GM10266 (cell line): ENCODE data around the gene VDR.

Source experiments
- DNase-seq: peaks from one replicate; pipeline ENCODE4 v3.0.0; 2012; ENCODE audit errors: extremely low spot score
- CTCF ChIP-seq: IDR thresholded peaks from 2 replicates; pipeline ENCODE4 v1.5.1; 2012; ENCODE audit warnings: mild to moderate bottlenecking, low read depth; ENCODE audit not compliant: control insufficient read depth, insufficient read depth; ENCODE audit errors: missing control alignments

The VDR gene

DNA sequence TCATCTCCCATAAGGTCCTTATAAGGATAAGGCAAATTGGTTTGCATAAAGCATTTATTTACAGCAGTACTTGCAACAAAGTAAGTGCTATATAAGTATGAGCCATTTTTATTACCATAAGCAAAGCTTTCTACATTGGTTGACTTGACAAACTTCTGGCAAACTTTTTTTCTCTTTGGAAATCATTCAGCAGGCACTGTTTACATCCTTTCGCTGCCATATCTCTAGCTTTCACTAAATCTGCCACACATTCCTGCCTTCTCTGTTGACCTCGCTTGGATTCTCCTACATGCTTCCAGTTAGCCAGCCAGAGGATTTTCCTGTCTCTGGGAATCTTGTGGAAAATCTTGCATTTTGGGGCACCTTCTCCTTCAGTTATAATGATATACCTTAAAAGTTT, 63.3 kb downstream of the VDR start:
- no peak for TF ChIP-seq CTCF
- no peak for DNase-seq

DNA sequence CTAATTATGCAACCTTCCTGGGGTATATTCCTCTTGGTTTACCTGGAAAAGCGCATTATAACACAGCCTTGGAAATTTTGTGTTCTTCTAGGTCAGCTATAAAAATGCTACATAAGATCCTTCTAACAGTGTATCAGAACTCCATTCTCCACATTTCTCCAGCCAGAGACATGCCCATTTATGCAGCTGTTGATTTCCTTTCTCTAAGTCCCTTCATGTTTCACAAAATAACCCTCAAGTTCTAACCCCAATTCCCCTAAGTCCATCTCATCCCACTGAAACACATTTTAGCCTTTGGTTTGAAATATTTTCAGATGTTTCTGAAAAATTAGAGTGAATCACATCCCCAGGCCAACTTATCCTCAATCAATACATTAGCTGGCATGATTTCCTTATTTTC, 64.2 kb downstream of the VDR start:
- TF ChIP-seq CTCF = no peak
- no peak for DNase-seq

DNA sequence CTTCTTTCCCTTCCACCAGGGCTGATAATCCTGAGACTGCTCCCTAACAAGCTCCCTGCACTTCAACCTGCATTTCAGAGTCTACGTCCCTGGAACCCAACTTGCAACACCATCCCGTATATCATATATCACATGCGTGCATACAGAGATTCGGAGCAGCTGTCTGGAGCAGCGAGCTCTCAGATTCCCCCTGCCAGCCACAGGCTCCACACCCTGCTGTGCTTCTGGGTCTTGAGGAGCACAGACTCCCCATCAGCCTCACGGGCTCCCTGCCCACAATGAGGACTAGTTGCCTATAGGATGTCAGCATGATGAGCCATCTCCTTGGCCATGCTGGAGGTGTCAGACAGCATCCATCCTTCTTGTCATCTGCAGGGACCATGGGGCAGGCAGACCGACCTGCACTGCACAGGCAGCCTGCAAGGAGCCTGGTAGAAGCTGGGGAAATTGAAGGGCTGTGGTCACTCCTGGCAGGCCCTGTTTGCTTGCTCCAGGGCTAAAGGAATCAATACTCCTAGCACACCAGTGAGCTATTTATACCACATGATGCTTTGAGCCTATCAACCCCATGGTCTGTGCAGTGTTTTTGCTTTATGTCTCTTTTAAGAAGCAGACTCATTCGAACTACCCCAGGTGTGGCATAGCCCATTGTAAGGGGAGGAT, 65.4 kb downstream of the VDR start:
- no peak for TF ChIP-seq CTCF
- no peak for DNase-seq

- DNase-seq = peak; percentile 54
- TF ChIP-seq CTCF = peak; percentile 57
Observed at GRCh38 chr12:47838286-47838931, 66.4 kb downstream of the VDR start.

- TF ChIP-seq CTCF = peak; percentile 90
- peak; percentile 75 for DNase-seq
Observed at GRCh38 chr12:47837190-47838171, 67.3 kb downstream of the VDR start.

DNA sequence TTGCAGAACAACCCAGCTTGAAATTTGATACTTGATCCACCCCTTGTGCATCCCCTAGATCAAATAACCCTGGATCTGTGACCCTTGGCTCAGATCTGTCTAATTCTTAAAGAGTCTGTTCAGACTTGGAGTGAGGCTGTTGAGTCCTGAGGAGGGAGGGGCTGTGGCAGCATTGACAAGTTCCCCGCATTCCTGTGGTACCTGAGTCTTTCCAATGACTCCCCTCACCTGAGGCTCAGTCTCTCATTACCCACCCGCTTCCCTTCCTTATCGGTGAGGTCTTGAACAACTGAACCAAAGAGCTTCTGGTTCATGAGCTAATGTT, 69.0 kb downstream of the VDR start:
- TF ChIP-seq CTCF = no peak

More for the DNA sequence above, 69.0 kb downstream of the VDR start:
- DNase-seq = no peak
